Peyer's patch (tissue), 4 donors: ENCODE data around the gene NDC1.

Experiments
- POLR2A ChIP-seq, 2 donors: fragments of 450-650 bp; IDR thresholded peaks; one replicate each; pipeline ENCODE4 v1.5.1; 2017; ENCODE audit warnings: antibody characterized with exemption in 2 of 2, mild to moderate bottlenecking in 2 of 2, moderate library complexity in 2 of 2
- TF ChIP-seq, protein P1 (sequence below), 6 experiments: fragments of 450-650 bp in 4 of 6; fragments of 200-600 bp in 2 of 6; sonication (generic) in 1 of 6; IDR thresholded peaks; one replicate each; pipeline ENCODE4 v1.5.1; 2017 to 2019; ENCODE audit warnings: antibody characterized with exemption in 6 of 6, mild to moderate bottlenecking in 3 of 6, moderate library complexity in 1 of 6

DNA sequence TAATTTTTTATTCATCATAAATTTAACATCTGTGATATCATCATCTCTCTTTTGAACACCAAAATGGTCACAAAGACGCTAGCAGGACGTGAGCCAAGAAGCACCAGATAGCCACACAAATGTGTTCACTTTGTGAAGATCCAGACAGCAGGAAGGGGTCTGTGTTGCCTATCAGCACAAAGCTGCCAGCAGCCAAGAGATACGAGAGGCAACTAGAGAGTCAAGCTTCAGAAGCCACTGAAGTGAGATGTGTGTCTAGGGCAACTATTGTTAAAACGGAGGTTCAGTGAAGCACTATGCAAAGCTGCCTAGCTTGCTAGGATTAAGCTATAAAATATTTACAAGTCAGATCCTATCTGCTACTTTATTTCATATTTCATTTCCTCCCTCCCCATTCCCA lies 45.3 kb downstream of the NDC1 start:
- TF ChIP-seq, protein P1, sequence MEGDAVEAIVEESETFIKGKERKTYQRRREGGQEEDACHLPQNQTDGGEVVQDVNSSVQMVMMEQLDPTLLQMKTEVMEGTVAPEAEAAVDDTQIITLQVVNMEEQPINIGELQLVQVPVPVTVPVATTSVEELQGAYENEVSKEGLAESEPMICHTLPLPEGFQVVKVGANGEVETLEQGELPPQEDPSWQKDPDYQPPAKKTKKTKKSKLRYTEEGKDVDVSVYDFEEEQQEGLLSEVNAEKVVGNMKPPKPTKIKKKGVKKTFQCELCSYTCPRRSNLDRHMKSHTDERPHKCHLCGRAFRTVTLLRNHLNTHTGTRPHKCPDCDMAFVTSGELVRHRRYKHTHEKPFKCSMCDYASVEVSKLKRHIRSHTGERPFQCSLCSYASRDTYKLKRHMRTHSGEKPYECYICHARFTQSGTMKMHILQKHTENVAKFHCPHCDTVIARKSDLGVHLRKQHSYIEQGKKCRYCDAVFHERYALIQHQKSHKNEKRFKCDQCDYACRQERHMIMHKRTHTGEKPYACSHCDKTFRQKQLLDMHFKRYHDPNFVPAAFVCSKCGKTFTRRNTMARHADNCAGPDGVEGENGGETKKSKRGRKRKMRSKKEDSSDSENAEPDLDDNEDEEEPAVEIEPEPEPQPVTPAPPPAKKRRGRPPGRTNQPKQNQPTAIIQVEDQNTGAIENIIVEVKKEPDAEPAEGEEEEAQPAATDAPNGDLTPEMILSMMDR (IDR thresholded peaks at IDR 0.05) = no peak
- TF ChIP-seq POLR2A (IDR thresholded peaks at IDR 0.05) = no peak
